Stomach (tissue), 4 donors: Measurements from ENCODE around the gene TMEM132C.

Experiments used
- EP300 ChIP-seq: sonication (generic); formaldehyde crosslinking; IDR thresholded peaks from one replicate; pipeline ENCODE4 v1.6.1; 2017; ENCODE audit warnings: antibody characterized with exemption
- POLR2A ChIP-seq, 4 donors: fragments of 450-650 bp; IDR thresholded peaks; one replicate each; pipeline ENCODE4 v1.6.1; 2016; ENCODE audit warnings: antibody characterized with exemption in 4 of 4, control low read depth in 2 of 4, mild to moderate bottlenecking in 1 of 4, moderate library complexity in 1 of 4
- POLR2AphosphoS5 ChIP-seq, 3 donors: sonication (generic); formaldehyde crosslinking; IDR thresholded peaks; one replicate each; pipeline ENCODE4 v1.6.1; 2016; ENCODE audit warnings: antibody characterized with exemption in 3 of 3
- TF ChIP-seq, protein P1 (sequence below), 7 experiments: fragments of 450-650 bp in 4 of 7; fragments of 200-600 bp in 3 of 7; sonication (generic) in 3 of 7; IDR thresholded peaks; one replicate each; pipeline ENCODE4 v1.5.1; 2016 to 2019; ENCODE audit warnings: antibody characterized with exemption in 7 of 7, control low read depth in 2 of 7, mild to moderate bottlenecking in 1 of 7

DNA sequence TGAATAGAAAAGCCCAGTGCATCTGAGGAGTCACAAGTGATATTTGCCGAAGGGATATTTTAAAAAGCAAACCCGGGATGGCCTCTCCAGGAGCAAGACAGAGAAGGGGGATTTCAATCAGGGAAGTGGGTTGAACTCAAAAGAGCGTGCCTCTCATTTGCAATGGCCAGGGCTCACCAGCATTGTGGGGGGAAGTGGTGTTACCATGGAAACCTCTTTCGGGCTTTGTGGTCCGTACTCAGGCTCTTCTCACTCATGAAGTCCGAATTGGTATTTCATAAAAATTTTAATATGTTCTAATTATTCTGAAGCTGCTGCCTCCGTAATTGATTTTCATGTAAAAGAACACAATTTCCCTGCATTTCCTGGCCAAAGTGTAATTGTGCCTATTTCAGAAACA is 476.9 kb downstream of the TMEM132C start:
- TF ChIP-seq, protein P1, sequence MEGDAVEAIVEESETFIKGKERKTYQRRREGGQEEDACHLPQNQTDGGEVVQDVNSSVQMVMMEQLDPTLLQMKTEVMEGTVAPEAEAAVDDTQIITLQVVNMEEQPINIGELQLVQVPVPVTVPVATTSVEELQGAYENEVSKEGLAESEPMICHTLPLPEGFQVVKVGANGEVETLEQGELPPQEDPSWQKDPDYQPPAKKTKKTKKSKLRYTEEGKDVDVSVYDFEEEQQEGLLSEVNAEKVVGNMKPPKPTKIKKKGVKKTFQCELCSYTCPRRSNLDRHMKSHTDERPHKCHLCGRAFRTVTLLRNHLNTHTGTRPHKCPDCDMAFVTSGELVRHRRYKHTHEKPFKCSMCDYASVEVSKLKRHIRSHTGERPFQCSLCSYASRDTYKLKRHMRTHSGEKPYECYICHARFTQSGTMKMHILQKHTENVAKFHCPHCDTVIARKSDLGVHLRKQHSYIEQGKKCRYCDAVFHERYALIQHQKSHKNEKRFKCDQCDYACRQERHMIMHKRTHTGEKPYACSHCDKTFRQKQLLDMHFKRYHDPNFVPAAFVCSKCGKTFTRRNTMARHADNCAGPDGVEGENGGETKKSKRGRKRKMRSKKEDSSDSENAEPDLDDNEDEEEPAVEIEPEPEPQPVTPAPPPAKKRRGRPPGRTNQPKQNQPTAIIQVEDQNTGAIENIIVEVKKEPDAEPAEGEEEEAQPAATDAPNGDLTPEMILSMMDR (IDR thresholded peaks at IDR 0.05) = no peak
- TF ChIP-seq POLR2AphosphoS5 (IDR thresholded peaks at IDR 0.05) (no peak), EP300 (no peak), POLR2A (IDR thresholded peaks at IDR 0.05) (no peak)
